ENCODE data around the gene LONP2. TPM values are rescaled to one million over a fixed set of nuclear protein-coding genes. Genes with fewer than 3 reads are reported as not detected.

LONP2 gene
- polyA plus RNA-seq, 1 experiment: 34.1 TPM

GRCh38 chr16:48250520-48251278 lies 6.6 kb downstream of the LONP2 start:
- ChIA-PET POLR2A (no interaction called here), CTCF (interaction anchor here (1.0 to 1.6 kb wide), 3 partner anchors 15 to 380 kb away, joined by 4 read pairs; no protein-coding TSS in a partner anchor)
- Histone ChIP-seq H3K36me3 (ENCODE audit: control insufficient read depth, insufficient read depth, low read length) (peaks cover 3% of the 10 kb centered on the region; the same call in 1 of the 2 replicates), H3K27me3 (ENCODE audit: control insufficient read depth, insufficient read depth, low read length) (no peaks in the 10 kb centered on the region), H3K4me3 (ENCODE audit: low read depth, low read length) (no peak overlapping the region)
- TF ChIP-seq CTCF (IDR thresholded peaks at IDR 0.05; ENCODE audit: insufficient read depth, low read depth, low read length): no peak
- DNase-seq (ENCODE audit: low read depth): no peak

- ChIA-PET CTCF (interaction anchor here (0.5 to 1.6 kb wide), 3 partner anchors 16 to 371 kb away, joined by 3 to 4 read pairs (median 3); no protein-coding TSS in a partner anchor), POLR2A (no interaction called here)
- no peaks in the 10 kb centered on the region for H3K27me3 ChIP-seq (ENCODE audit: control insufficient read depth, insufficient read depth, low read length)
Measured at GRCh38 chr16:48252013-48252412, 7.9 kb downstream of the LONP2 start.

GRCh38 chr16:48256579-48257177 lies 12.6 kb downstream of the LONP2 start:
- H3K36me3 ChIP-seq (ENCODE audit: control insufficient read depth, insufficient read depth, low read length): peaks cover 5% of the 10 kb centered on the region; the same call in 1 of the 2 replicates
- no peak for DNase-seq (ENCODE audit: low read depth)
- no peak overlapping the region for H3K4me3 ChIP-seq (ENCODE audit: low read depth, low read length)
- no peak for TF ChIP-seq CTCF (IDR thresholded peaks at IDR 0.05; ENCODE audit: insufficient read depth, low read depth, low read length)
- ChIA-PET POLR2A (no interaction called here), CTCF (interaction anchor here (0.8 to 1.3 kb wide), 2 partner anchors 25 to 367 kb away, joined by 3 to 4 read pairs; no protein-coding TSS in a partner anchor)
- no peaks in the 10 kb centered on the region for H3K27me3 ChIP-seq (ENCODE audit: control insufficient read depth, insufficient read depth, low read length)

More at GRCh38 chr16:48252013-48252412, 7.9 kb downstream of the LONP2 start:
- Histone ChIP-seq H3K4me3 (ENCODE audit: low read depth, low read length) (no peak overlapping the region), H3K36me3 (ENCODE audit: control insufficient read depth, insufficient read depth, low read length) (peaks cover 3% of the 10 kb centered on the region; the same call in 1 of the 2 replicates)
- no peak for DNase-seq (ENCODE audit: low read depth)
- no peak for TF ChIP-seq CTCF (IDR thresholded peaks at IDR 0.05; ENCODE audit: insufficient read depth, low read depth, low read length)

- Histone ChIP-seq H3K27me3 (ENCODE audit: control insufficient read depth, insufficient read depth, low read length) (no peaks in the 10 kb centered on the region), H3K4me3 (ENCODE audit: low read depth, low read length) (no peak overlapping the region), H3K36me3 (ENCODE audit: control insufficient read depth, insufficient read depth, low read length) (peaks cover 1% of the 10 kb centered on the region; the same call in 1 of the 2 replicates)
- no peak for TF ChIP-seq CTCF (IDR thresholded peaks at IDR 0.05; ENCODE audit: insufficient read depth, low read depth, low read length)
- DNase-seq (ENCODE audit: low read depth): no peak
- ChIA-PET POLR2A (no interaction called here), CTCF (no interaction called here)
Measured at GRCh38 chr16:48261569-48261968, 17.5 kb downstream of the LONP2 start.

GRCh38 chr16:48262631-48263030 lies 18.5 kb downstream of the LONP2 start:
- ChIA-PET CTCF (interaction anchor here (0.7 kb wide), 1 partner anchor 65 kb away, joined by 3 read pairs; no protein-coding TSS in a partner anchor), POLR2A (no interaction called here)
- no peak for TF ChIP-seq CTCF (IDR thresholded peaks at IDR 0.05; ENCODE audit: insufficient read depth, low read depth, low read length)
- Histone ChIP-seq H3K36me3 (ENCODE audit: control insufficient read depth, insufficient read depth, low read length) (peaks cover 1% of the 10 kb centered on the region; the same call in 1 of the 2 replicates), H3K27me3 (ENCODE audit: control insufficient read depth, insufficient read depth, low read length) (no peaks in the 10 kb centered on the region), H3K4me3 (ENCODE audit: low read depth, low read length) (no peak overlapping the region)
- no peak for DNase-seq (ENCODE audit: low read depth)
